NCI-H2107 treated with DMSO at 0.1 percent for 48 hours (cell line): ENCODE measurements around the gene TNFSF12.

Source experiments
- DNase-seq: peaks from one replicate; lab custom pipeline; 2025; ENCODE audit not compliant: unreplicated experiment; lab: John Stamatoyannopoulos, UW

Gene TNFSF12, protein sequence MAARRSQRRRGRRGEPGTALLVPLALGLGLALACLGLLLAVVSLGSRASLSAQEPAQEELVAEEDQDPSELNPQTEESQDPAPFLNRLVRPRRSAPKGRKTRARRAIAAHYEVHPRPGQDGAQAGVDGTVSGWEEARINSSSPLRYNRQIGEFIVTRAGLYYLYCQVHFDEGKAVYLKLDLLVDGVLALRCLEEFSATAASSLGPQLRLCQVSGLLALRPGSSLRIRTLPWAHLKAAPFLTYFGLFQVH

DNA sequence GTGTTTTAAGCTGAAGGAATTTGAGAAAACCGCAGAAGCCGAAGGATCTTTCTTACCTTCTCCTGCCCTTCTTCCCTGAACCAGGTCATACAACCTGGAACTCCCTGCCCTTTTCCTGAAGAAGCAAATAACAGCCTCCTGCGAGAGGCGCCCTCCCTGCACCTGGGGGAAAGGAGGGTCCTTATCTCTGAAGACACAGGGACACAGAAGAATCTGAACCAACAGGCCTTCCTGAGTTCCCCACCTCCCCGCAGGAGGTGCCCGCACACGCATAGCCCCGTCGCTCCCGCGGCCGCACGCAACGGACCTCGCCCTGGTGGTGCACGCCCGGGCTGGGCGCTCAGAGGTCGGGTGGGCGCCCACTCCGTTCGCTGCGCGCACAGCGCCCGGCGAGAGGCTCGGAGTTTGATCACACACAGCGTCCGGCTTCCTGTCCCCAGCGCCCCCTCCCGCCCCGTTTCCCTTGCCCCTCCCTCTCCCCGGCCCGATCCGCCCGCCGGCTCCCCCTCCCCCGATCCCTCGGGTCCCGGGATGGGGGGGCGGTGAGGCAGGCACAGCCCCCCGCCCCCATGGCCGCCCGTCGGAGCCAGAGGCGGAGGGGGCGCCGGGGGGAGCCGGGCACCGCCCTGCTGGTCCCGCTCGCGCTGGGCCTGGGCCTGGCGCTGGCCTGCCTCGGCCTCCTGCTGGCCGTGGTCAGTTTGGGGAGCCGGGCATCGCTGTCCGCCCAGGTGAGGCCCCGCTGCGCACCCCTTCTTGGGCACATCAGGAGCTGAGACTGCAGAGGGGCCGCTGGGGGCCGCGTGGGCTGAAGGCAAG, at the start of gene TNFSF12:
TNFSF12 (plus strand) TSS at position 474 of the 816 bp plus-strand sequence; CDS start at position 570, 96 bp downstream.
- no peak for DNase-seq

DNA sequence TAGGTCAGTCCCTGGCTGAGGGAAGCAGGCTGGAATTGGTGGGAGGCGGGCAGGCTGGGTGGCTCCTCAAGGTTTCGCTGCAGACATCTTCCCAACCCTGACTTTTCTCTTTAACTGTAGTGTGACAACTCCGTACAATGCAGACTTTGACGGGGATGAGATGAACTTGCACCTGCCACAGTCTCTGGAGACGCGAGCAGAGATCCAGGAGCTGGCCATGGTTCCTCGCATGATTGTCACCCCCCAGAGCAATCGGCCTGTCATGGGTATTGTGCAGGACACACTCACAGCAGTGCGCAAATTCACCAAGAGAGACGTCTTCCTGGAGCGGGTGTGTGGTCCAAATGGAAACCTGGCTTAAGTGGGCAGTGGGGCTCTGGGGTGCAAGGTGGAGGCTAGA, 49.7 kb upstream of the TNFSF12 start:
- no peak for DNase-seq

DNA sequence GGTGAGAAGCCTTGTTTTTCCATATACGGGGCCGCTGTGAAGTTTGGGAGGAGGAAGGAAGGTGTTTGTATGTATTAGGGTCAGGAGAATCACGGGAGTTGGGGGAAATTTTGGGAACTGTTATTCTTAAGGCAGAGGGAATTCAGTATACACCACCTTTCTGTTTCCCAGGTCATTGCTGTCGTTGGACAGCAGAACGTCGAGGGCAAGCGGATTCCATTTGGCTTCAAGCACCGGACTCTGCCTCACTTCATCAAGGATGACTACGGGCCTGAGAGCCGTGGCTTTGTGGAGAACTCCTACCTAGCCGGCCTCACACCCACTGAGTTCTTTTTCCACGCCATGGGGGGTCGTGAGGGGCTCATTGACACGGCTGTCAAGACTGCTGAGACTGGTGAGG, 47.1 kb upstream of the TNFSF12 start:
- no peak for DNase-seq

DNA sequence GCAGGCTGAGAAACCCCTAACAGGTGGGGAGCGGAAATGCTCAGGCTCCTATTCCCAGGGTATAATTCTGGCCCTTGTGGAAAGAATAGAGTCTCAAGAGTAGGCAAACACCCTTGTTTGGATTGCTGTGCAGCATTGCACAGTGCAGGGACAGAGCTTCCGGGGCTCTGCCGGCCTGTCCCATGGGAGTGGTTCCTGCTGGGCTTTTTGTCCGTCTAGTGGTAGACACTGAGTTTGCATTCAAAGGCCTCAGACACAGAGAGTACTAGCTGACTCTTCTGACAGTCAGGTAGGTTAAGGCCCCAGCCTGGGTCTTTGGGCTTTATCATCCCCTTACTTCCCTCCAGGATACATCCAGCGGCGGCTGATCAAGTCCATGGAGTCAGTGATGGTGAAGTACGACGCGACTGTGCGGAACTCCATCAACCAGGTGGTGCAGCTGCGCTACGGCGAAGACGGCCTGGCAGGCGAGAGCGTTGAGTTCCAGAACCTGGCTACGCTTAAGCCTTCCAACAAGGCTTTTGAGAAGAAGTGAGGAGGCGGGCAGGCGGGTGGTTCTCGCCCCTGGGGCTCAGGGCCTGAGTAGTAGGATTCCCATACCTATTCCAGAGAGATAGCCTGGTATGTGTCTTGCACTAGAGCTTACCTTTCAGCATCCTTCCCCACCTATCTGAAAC, 46.5 kb upstream of the TNFSF12 start:
- DNase-seq = no peak

DNA sequence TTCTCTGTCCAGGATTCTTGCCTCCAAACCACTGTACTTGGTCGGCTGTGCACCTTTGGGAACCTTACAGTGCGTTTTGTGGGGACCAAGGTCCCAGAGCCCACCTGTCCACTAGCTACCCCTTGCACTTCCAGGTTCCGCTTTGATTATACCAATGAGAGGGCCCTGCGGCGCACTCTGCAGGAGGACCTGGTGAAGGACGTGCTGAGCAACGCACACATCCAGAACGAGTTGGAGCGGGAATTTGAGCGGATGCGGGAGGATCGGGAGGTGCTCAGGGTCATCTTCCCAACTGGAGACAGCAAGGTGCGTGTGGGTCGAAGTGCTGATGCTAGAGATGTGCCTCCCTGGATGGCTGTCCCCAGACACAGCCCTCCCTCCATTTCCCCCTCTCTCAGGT, 45.9 kb upstream of the TNFSF12 start:
- DNase-seq = no peak

DNA sequence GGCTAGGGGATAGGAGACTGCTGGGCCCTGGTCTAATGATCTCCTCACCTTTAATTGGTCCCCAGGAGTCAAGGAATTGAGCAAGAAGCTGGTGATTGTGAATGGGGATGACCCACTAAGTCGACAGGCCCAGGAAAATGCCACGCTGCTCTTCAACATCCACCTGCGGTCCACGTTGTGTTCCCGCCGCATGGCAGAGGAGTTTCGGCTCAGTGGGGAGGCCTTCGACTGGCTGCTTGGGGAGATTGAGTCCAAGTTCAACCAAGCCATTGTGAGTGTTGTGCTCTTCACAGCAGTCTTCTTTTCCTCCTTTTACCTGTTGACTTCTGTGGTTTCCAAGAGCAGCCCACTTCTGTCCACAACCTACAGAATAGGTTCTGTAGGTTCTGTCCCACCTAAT, 45.3 kb upstream of the TNFSF12 start:
- DNase-seq = no peak

DNA sequence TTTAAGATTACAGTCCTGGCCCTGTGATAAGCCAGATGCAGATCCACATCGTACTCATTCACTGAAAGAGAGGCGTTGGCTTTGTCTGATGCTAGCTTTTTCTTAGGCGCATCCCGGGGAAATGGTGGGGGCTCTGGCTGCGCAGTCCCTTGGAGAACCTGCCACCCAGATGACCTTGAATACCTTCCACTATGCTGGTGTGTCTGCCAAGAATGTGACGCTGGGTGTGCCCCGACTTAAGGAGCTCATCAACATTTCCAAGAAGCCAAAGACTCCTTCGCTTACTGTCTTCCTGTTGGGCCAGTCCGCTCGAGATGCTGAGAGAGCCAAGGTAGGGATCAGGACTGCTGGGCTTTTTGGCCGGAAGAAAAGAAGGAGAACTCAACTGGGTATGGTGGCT, 40.7 kb upstream of the TNFSF12 start:
- no peak for DNase-seq

DNA sequence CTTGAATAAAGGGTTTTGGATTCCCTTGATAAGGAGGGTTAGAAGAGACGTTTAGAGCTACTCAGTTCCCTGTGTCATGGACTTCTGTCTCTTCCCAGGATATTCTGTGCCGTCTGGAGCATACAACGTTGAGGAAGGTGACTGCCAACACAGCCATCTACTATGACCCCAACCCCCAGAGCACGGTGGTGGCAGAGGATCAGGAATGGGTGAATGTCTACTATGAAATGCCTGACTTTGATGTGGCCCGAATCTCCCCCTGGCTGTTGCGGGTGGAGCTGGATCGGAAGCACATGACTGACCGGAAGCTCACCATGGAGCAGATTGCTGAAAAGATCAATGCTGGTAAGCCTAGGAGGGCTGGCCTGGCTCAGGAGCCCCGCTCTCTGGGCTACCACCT, 40.0 kb upstream of the TNFSF12 start:
- DNase-seq = no peak

DNA sequence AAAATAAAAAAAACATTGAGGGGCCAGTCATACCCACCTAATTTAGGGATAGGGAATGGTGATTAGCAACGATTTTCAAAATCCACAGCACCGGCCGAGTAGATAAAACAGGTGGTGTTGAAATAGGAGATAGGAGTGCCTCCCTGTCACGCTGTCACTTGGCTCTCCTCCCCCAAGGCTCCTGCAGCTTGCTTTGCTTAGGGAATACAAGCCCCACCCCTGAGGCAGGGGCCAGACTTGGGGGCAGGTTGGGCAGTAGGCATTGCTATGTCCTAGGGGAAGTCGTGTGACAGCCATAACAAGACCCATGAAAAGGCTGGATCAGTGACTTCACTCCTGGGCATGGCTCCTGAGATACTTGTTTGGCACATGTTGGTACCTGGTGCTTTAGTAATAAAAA, 38.9 kb upstream of the TNFSF12 start:
- DNase-seq = no peak

DNA sequence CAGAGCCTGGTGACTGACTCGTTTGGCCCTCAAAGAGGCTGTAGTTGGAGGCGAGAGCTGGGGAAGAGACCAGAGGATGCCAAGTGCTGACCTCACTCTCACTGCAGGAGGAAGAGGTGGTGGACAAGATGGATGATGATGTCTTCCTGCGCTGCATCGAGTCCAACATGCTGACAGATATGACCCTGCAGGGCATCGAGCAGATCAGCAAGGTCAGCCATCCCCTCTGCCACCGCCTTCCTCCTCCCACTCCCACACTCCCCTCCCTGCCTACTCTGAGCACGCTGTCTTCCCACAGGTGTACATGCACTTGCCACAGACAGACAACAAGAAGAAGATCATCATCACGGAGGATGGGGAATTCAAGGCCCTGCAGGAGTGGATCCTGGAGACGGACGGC, 37.8 kb upstream of the TNFSF12 start:
- DNase-seq = no peak

DNA sequence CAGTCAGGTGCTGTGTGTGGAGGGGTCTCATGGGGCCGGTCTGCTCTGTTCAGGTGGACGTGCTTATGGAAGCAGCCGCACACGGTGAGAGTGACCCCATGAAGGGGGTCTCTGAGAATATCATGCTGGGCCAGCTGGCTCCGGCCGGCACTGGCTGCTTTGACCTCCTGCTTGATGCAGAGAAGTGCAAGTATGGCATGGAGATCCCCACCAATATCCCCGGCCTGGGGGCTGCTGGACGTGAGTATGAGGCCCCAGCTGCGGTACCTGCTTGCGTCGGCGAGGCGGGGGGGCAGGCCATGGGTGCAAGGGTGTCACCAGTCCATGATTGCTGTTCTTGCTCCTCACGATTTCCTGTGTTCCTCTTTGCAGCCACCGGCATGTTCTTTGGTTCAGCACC, 36.8 kb upstream of the TNFSF12 start:
- DNase-seq = no peak

DNA sequence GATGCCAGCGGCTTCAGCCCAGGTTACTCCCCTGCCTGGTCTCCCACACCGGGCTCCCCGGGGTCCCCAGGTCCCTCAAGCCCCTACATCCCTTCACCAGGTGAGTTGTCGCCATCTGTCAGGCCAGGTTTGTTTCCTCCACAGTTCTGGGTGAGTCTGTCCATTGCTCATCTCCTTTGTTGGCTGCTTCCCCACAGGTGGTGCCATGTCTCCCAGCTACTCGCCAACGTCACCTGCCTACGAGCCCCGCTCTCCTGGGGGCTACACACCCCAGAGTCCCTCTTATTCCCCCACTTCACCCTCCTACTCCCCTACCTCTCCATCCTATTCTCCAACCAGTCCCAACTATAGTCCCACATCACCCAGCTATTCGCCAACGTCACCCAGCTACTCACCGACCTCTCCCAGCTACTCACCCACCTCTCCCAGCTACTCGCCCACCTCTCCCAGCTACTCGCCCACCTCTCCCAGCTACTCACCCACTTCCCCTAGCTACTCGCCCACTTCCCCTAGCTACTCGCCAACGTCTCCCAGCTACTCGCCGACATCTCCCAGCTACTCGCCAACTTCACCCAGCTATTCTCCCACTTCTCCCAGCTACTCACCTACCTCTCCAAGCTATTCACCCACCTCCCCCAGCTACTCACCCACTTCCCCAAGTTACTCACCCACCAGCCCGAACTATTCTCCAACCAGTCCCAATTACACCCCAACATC, 35.9 kb upstream of the TNFSF12 start:
- no peak for DNase-seq

DNA sequence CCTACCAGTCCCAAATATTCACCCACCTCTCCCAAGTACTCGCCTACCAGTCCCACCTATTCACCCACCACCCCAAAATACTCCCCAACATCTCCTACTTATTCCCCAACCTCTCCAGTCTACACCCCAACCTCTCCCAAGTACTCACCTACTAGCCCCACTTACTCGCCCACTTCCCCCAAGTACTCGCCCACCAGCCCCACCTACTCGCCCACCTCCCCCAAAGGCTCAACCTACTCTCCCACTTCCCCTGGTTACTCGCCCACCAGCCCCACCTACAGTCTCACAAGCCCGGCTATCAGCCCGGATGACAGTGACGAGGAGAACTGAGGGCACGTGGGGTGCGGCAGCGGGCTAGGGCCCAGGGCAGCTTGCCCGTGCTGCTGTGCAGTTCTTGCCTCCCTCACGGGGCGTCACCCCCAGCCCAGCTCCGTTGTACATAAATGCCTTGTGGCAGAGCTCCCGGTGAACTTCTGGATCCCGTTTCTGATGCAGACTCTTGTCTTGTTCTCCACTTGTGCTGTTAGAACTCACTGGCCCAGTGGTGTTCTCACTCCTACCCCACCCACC, 34.9 kb upstream of the TNFSF12 start:
- no peak for DNase-seq

DNA sequence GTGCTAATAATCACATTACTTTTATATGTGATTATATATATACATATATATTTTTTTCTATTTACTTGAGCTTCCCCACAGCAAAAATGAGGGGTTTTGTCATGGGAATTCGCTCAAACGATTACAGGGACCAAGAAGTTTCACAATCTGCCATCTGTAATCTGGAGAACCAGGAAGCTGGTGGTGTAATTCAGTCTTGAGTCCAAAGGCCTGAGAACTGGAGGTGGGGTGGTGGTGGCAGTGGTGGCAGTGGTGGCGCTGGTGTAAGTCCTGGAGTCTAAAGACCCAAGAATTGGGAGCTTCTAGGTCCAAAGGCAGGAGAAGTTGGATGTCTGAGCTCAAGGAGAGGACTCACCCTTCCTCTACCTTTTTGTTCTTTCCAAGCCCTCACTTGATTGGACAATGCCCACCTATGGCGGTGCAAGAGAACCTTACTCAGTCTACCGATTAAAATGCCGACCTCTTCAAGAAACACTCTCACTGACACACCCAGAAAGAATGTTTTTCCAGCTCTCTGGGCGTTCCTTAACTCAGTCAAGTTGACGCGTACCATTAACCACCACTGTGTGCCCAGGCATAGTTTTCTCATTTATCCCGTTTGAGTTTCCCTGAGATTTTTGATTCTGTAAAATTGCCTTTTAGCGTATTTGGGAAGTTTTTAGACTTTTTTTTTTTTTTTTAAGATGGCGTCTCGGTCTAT, 32.8 kb upstream of the TNFSF12 start:
- no peak for DNase-seq

DNA sequence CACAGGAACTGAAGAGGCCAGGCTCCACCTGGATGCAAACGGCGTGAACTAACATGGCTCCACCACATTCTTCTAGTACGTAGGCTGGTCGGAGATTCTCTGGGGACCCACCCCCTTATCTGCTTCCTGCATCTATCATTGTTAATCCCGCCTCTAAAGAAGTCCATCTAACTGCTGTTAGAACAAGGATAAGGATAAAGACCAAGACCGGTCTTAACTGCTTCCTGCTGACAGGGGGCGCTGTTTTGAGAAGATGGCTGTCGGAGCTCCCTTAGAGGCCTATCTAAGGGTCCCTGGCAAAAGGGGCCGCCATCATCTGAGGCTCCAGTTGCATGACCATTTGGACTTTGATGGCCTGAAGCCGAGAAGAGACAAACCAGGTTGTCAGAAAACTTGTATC, 25.8 kb upstream of the TNFSF12 start:
- no peak for DNase-seq

DNA sequence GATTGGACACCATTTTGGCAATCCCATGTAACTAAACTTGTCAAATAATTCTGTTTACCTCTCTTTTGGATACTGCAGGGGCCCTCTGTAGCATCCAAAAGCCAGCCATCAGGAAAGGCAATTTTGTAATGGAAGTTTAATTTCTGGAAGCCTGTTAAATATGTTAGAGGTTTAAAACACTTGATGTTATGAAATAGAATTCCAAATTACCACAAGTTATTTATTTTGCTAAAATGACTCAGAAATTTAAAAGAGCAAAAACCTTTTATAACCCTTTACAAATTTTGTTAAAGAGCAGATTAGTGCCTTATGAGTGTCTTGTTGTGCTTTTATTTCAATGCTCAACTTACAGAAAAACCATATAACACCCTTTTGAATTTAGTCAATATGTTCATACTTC, 20.0 kb upstream of the TNFSF12 start:
- no peak for DNase-seq

DNA sequence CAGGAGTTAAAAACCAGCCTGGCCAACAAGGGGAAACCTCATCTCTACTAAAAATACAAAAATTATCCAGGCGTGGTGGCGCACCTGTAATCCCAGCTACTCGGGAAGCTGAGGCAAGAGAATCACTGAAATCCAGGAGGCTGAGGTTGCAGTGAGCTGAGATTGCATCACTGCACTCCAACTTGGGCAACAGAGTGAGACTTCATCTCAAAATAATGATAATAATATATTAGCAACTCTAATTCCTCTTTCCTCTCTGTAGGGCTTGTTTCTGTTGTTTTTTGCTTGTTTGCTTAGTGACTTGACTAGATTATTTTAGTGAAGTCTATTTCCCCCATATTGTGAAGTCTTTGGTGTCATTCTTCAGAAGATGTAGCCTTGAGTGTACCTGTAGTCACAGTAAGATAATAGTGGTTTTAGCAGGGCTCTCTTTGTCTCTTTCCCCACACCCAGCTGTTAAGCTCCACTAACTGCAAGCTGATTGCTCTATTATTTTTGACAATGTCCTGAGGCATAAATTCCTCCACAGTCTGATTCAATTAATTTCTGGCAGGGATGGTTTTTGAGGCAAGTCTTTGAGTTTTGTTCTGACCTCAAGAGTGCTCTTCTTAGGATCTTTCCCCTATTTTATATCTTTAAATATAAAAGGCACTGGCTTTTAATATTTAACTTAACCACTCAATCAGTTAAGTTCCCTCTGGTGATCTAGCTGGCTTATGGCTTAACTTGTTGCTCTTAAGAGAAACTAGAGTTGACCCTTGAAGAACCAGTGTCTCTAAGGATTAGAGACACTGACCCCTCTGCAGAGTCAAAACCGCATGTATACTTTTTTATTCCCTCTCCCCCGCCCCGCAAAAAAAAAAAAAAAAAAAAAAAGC, 18.6 kb upstream of the TNFSF12 start:
- DNase-seq = no peak

DNA sequence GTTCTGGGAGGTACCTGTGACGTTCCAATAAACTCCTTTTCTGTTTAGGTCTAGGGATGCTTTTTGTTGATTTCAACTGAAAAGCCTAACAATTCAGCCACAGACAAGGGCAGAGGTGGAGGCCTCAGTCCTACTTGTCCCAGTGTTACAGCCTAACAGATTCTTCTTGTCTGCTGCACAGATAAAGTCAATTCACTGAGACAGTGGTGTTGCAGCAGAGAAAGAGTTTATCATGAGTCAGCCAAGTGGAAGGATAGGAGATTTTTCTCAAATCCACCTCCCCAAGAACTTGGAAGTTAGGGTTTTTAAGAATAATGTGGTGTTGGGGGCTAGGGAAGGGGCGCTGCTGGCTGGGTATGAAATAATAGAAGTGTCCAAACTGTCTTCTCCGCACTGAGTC, 10.8 kb upstream of the TNFSF12 start:
- no peak for DNase-seq

DNA sequence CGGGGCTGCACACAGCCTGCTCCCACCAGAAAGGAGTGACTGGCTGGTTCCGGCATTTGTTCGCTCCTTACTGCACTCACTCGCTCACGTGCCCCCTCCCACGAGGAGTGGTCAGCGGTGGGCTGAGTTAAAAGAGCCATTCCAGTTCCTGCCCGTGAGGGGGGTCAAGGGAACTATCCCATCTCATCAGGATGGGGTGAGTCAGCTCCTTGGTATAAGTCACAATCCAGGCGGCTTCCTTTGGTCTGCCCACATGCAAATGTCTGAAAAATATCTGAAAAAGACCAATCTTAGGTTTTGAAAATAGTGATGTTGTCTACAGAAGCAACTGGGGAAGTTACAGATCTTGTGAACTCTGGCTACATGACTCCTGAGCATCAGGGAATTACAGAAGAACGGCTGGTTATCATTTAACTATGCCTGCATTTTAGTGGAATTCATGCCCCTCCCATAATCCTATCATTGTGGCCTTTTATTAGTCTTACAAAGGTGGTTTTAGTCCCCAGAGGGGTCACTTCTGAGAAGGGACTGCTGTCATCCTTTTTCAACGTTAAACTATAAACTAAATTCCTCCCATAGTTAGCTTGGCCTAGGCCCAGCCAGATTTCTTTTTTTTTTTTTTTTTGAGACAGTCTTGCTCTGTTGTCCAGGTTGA, 9.8 kb upstream of the TNFSF12 start:
- DNase-seq = no peak
